PC-9 (cell line): ENCODE measurements around the gene SLC26A5.

Experiments used
- EZH2 ChIP-seq: fragments of 200-600 bp; sonication (generic); IDR thresholded peaks from 2 replicates; pipeline ENCODE4 v1.8.0; 2017; ENCODE audit warnings: antibody characterized with exemption, low read depth
- TF ChIP-seq, protein P1 (sequence below): fragments of 200-600 bp; sonication (generic); conservative IDR thresholded peaks from 2 replicates; pipeline ENCODE4 v1.6.1; 2017; ENCODE audit warnings: mixed run types, antibody characterized with exemption, mild to moderate bottlenecking, moderate library complexity

DNA sequence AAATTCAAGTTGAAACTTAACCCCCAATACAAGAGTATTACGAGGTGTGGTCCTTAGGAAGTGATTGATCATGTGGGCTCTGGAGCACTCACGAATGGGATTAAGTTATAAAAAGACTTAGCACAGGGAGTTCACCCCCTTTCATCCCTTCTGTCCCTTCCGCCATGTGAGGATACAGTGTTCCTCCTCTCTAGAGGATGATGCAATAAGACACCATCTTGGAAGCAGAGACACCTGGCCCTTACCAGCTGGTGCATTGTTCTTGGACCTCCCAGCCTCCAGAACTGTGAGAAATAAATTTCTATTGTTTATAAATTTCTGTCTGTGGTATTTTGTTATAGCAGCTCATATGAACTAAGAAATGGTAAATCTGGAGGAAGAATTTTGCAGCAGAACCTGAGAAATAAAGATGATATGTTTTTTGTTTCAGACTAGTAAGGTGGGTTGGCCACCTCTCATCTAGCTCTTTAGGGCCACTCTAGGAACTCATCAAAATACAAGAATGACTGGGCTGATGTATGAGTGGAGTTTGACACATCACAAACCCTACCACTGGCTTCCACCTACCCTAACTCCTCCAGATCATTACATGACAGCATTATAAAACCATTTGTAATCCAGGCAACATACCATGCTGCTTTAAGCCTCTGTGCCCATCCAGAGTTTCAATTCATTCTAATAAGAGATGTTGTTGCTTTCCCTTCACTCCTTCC, 22.4 kb downstream of the SLC26A5 start:
- TF ChIP-seq, protein P1, sequence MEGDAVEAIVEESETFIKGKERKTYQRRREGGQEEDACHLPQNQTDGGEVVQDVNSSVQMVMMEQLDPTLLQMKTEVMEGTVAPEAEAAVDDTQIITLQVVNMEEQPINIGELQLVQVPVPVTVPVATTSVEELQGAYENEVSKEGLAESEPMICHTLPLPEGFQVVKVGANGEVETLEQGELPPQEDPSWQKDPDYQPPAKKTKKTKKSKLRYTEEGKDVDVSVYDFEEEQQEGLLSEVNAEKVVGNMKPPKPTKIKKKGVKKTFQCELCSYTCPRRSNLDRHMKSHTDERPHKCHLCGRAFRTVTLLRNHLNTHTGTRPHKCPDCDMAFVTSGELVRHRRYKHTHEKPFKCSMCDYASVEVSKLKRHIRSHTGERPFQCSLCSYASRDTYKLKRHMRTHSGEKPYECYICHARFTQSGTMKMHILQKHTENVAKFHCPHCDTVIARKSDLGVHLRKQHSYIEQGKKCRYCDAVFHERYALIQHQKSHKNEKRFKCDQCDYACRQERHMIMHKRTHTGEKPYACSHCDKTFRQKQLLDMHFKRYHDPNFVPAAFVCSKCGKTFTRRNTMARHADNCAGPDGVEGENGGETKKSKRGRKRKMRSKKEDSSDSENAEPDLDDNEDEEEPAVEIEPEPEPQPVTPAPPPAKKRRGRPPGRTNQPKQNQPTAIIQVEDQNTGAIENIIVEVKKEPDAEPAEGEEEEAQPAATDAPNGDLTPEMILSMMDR = no peak
- TF ChIP-seq EZH2 = no peak
